Suprapubic skin (tissue), 4 donors: ENCODE data around the gene ARFGAP3.

Source experiments
- CTCF ChIP-seq, 2 donors: fragments of 200-600 bp in 1 of 2; fragments of 450-650 bp in 1 of 2; sonication (generic) in 1 of 2; IDR thresholded peaks; one replicate each; pipeline ENCODE4 v1.5.1; 2016 to 2019; ENCODE audit warnings: antibody characterized with exemption in 2 of 2, mild to moderate bottlenecking in 1 of 2, moderate library complexity in 1 of 2
- EP300 ChIP-seq: sonication (generic); formaldehyde crosslinking; IDR thresholded peaks from one replicate; pipeline ENCODE4 v1.6.1; 2017; ENCODE audit warnings: antibody characterized with exemption
- POLR2A ChIP-seq, 2 donors: fragments of 450-650 bp; IDR thresholded peaks; one replicate each; pipeline ENCODE4 v1.6.1; 2017; ENCODE audit warnings: antibody characterized with exemption in 2 of 2, mild to moderate bottlenecking in 2 of 2, moderate library complexity in 2 of 2
- POLR2AphosphoS5 ChIP-seq, 3 donors: sonication (generic); formaldehyde crosslinking; IDR thresholded peaks; one replicate each; pipeline ENCODE4 v1.6.1; 2017; ENCODE audit warnings: antibody characterized with exemption in 3 of 3

GRCh38 chr22:42876041-42876440, 19.0 kb upstream of the ARFGAP3 start:
- TF ChIP-seq CTCF (IDR thresholded peaks at IDR 0.05) = no peak
- TF ChIP-seq EP300 = no peak
- no peak for TF ChIP-seq POLR2A (IDR thresholded peaks at IDR 0.05)
- no peak for TF ChIP-seq POLR2AphosphoS5 (IDR thresholded peaks at IDR 0.05)
